Parathyroid adenoma (tissue), 2 donors: Measurements from ENCODE around the gene MAGI2.

Experiments
- H2AFZ ChIP-seq: fragments of 300-600 bp; sonication (generic); one replicate; pipeline ENCODE4 v1.7.0; 2017; ENCODE audit warnings: antibody characterized with exemption, mild to moderate bottlenecking
- H3K27ac ChIP-seq: fragments of 300-600 bp; sonication (generic); one replicate; pipeline ENCODE4 v1.7.0; 2017
- H3K27me3 ChIP-seq: fragments of 300-600 bp; sonication (generic); one replicate; pipeline ENCODE4 v1.7.0; 2017; ENCODE audit warnings: low read length; ENCODE audit not compliant: control insufficient read depth, insufficient read depth
- H3K36me3 ChIP-seq: fragments of 300-600 bp; sonication (generic); one replicate; pipeline ENCODE4 v1.7.0; 2017; ENCODE audit warnings: low read length; ENCODE audit not compliant: control insufficient read depth, insufficient read depth
- H3K4me1 ChIP-seq: fragments of 300-600 bp; sonication (generic); one replicate; pipeline ENCODE4 v1.7.0; 2017; ENCODE audit warnings: control low read depth
- H3K4me2 ChIP-seq: fragments of 300-600 bp; sonication (generic); one replicate; pipeline ENCODE4 v1.7.0; 2017; ENCODE audit warnings: low read length
- H3K4me3 ChIP-seq: fragments of 300-600 bp; sonication (generic); one replicate; pipeline ENCODE4 v1.7.0; 2017; ENCODE audit warnings: low read depth, low read length
- H3K79me2 ChIP-seq: fragments of 300-600 bp; sonication (generic); one replicate; pipeline ENCODE4 v1.7.0; 2017; ENCODE audit warnings: control low read depth
- H3K9ac ChIP-seq: fragments of 300-600 bp; sonication (generic); one replicate; pipeline ENCODE4 v1.7.0; 2017; ENCODE audit warnings: mild to moderate bottlenecking
- H3K9me3 ChIP-seq: fragments of 300-600 bp; sonication (generic); one replicate; pipeline ENCODE4 v1.7.0; 2017; ENCODE audit warnings: low read length; ENCODE audit not compliant: control insufficient read depth
- CTCF ChIP-seq: fragments of 300-600 bp; sonication (generic); IDR thresholded peaks from one replicate; pipeline ENCODE4 v1.7.0; 2017; ENCODE audit warnings: antibody characterized with exemption, mild to moderate bottlenecking
- donor health status: primary hyperparathyroidism.

The MAGI2 gene

GRCh38 chr7:77993838-77994237, 1459.6 kb downstream of the MAGI2 start:
- Histone ChIP-seq H3K9me3 (no peaks in the 10 kb centered on the region), H3K4me2 (no peak overlapping the region), H3K27ac (no peak overlapping the region), H2AFZ (no peak overlapping the region), H3K27me3 (no peaks in the 10 kb centered on the region), H3K9ac (no peak overlapping the region), H3K4me3 (no peak overlapping the region), H3K36me3 (no peaks in the 10 kb centered on the region), H3K4me1 (no peaks in the 10 kb centered on the region), H3K79me2 (no peaks in the 10 kb centered on the region)
- TF ChIP-seq CTCF: no peak

GRCh38 chr7:77991656-77992055, 1461.8 kb downstream of the MAGI2 start:
- no peak for TF ChIP-seq CTCF
- no peak overlapping the region for H3K4me2 ChIP-seq
- no peak overlapping the region for H2AFZ ChIP-seq
- no peaks in the 10 kb centered on the region for H3K9me3 ChIP-seq
- H3K4me3 ChIP-seq: no peak overlapping the region
- H3K27ac ChIP-seq: no peak overlapping the region
- no peaks in the 10 kb centered on the region for H3K36me3 ChIP-seq
- no peaks in the 10 kb centered on the region for H3K27me3 ChIP-seq
- H3K79me2 ChIP-seq: no peaks in the 10 kb centered on the region
- H3K4me1 ChIP-seq: no peaks in the 10 kb centered on the region
- no peak overlapping the region for H3K9ac ChIP-seq

- Histone ChIP-seq H3K36me3 (no peaks in the 10 kb centered on the region), H3K9ac (no peak overlapping the region), H3K79me2 (no peaks in the 10 kb centered on the region), H3K9me3 (no peaks in the 10 kb centered on the region), H3K4me1 (no peaks in the 10 kb centered on the region), H3K27ac (no peak overlapping the region), H2AFZ (no peak overlapping the region), H3K4me3 (no peak overlapping the region), H3K4me2 (no peak overlapping the region), H3K27me3 (no peaks in the 10 kb centered on the region)
- no peak for TF ChIP-seq CTCF
These were observed 1463.4 kb downstream of the MAGI2 start for GRCh38 chr7:77989981-77990566.

- Histone ChIP-seq H3K79me2 (no peaks in the 10 kb centered on the region), H3K27ac (no peak overlapping the region), H3K4me3 (no peak overlapping the region), H3K4me2 (no peak overlapping the region), H3K27me3 (no peaks in the 10 kb centered on the region), H2AFZ (no peak overlapping the region), H3K9ac (no peak overlapping the region), H3K4me1 (peaks cover 2% of the 10 kb centered on the region), H3K9me3 (no peaks in the 10 kb centered on the region), H3K36me3 (no peaks in the 10 kb centered on the region)
- no peak for TF ChIP-seq CTCF
These were observed 1467.5 kb downstream of the MAGI2 start for GRCh38 chr7:77985974-77986339.

- H3K4me1 ChIP-seq: peaks cover 2% of the 10 kb centered on the region
- no peak overlapping the region for H3K4me2 ChIP-seq
- no peak for TF ChIP-seq CTCF
- no peaks in the 10 kb centered on the region for H3K36me3 ChIP-seq
- no peaks in the 10 kb centered on the region for H3K9me3 ChIP-seq
- no peaks in the 10 kb centered on the region for H3K27me3 ChIP-seq
- no peak overlapping the region for H3K9ac ChIP-seq
- H2AFZ ChIP-seq: no peak overlapping the region
- no peak overlapping the region for H3K4me3 ChIP-seq
- no peak overlapping the region for H3K27ac ChIP-seq
- H3K79me2 ChIP-seq: no peaks in the 10 kb centered on the region
These were observed 1468.1 kb downstream of the MAGI2 start for GRCh38 chr7:77985232-77985973.
